Measurements from ENCODE around the gene ZNF608.

DNA sequence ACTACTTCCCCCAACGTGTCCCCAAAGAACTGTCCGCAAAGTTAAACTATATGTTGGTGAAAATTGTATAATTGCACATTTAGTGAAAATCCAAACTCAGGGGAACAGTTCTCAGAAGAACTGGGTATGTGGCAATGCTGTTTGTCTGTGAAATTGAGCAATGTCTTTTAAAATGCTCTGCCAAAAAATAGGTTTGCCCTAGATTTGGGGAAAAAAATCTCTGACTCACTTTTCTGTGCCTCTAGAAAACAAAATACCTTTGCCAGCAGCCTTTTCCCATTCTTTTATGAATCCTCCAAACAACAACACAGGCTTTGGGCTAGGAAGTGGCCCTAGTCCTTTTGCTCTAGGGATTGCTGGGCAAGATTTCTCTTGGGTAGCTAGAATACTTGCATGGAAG is 37.4 kb upstream of the ZNF608 start:
- TF ChIP-seq, protein P1, sequence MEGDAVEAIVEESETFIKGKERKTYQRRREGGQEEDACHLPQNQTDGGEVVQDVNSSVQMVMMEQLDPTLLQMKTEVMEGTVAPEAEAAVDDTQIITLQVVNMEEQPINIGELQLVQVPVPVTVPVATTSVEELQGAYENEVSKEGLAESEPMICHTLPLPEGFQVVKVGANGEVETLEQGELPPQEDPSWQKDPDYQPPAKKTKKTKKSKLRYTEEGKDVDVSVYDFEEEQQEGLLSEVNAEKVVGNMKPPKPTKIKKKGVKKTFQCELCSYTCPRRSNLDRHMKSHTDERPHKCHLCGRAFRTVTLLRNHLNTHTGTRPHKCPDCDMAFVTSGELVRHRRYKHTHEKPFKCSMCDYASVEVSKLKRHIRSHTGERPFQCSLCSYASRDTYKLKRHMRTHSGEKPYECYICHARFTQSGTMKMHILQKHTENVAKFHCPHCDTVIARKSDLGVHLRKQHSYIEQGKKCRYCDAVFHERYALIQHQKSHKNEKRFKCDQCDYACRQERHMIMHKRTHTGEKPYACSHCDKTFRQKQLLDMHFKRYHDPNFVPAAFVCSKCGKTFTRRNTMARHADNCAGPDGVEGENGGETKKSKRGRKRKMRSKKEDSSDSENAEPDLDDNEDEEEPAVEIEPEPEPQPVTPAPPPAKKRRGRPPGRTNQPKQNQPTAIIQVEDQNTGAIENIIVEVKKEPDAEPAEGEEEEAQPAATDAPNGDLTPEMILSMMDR (IDR thresholded peaks at IDR 0.05; ENCODE audit: insufficient read depth, low read length, poor library complexity, severe bottlenecking) = no peak
- no peak for TF ChIP-seq EZH2phosphoT487 (conservative IDR thresholded peaks at IDR 0.05; ENCODE audit: low read length)

Measured in SU-DHL-6 (cell line).